HepG2 (cell line): Measurements from ENCODE around the gene PDHX. TPM values are rescaled to one million over a fixed set of nuclear protein-coding genes. Genes with fewer than 3 reads are reported as not detected.

Source experiments
- ATAC-seq: fragments of 200-7000 bp; cut with Tn5 transposase; 3 replicates; pipeline ENCODE4 v1.9.1; 2020; ENCODE audit warnings: mild to moderate bottlenecking, moderate library complexity
- BruUV-seq: library from RNA; stranded (reverse); fragments of 400-500 nt; replicated peaks from 2 replicates; lab custom pipeline; 2021; lab: Mats Ljungman, UMichigan
- CTCF ChIA-PET: fragments of 300-600 bp; formaldehyde crosslinking; extraction: SDS; loops from one replicate; lab custom pipeline; 2021; ENCODE audit warnings: low total read pairs, inconsistent platforms, low intra/inter-chr PET ratio; lab: Yijun Ruan, JAX
- POLR2A ChIA-PET: fragments of 350-600 bp; sonication (Branson Sonifier 250); formaldehyde crosslinking; loops from one replicate; lab custom pipeline; 2020; ENCODE audit warnings: antibody characterized with exemption, inconsistent platforms; lab: Yijun Ruan, JAX
- DNase-seq: peaks from one replicate; pipeline ENCODE4 v3.0.0-alpha.2; 2015; ENCODE audit warnings: low spot score
- FAIRE-seq: peaks from 3 replicates; lab custom pipeline; 2011; peaks lifted over from hg19 to GRCh38; lab: Jason Lieb, UNC
- H2AFZ ChIP-seq: one replicate; pipeline ENCODE4 v1.6.1; 2011; ENCODE audit warnings: low read length, inconsistent platforms
- H3K27ac ChIP-seq: fragments of 300-600 bp; 3 replicates; pipeline ENCODE4 v1.8.0; 2011; ENCODE audit warnings: mixed run types, mild to moderate bottlenecking, mixed read lengths, low read length, inconsistent platforms; ENCODE audit not compliant: insufficient read depth; ENCODE audit errors: extremely low read length
- H3K27me3 ChIP-seq, 2 experiments: fragments of 200-600 bp in 1 of 2; 2 replicates in 1 of 2; 3 replicates in 1 of 2; pipeline versions ENCODE4 v1.6.0 to v1.8.0; 2011; ENCODE audit warnings: low read length in 2 of 2, mild to moderate bottlenecking in 2 of 2, moderate library complexity in 2 of 2, inconsistent platforms in 1 of 2; ENCODE audit not compliant: insufficient read depth in 2 of 2, control insufficient read depth in 1 of 2
- H3K36me3 ChIP-seq, 2 experiments: fragments of 200-600 bp in 1 of 2; replicated peaks in 1 of 2; 2 replicates in 1 of 2; 3 replicates in 1 of 2; pipeline versions ENCODE4 v1.5.1 to v1.8.0; 2011; ENCODE audit warnings: low read length in 2 of 2, inconsistent platforms in 1 of 2; ENCODE audit not compliant: insufficient read depth in 2 of 2, control insufficient read depth in 1 of 2
- H3K4me1 ChIP-seq: 2 replicates; pipeline ENCODE4 v1.5.1; 2012; ENCODE audit warnings: low read length, inconsistent platforms; ENCODE audit not compliant: insufficient read depth
- H3K4me2 ChIP-seq: 2 replicates; pipeline ENCODE4 v1.6.0; 2011; ENCODE audit warnings: low read depth, low read length, inconsistent platforms
- H3K4me3 ChIP-seq, 3 experiments: fragments of 200-600 bp in 1 of 3; sonication (generic), shearing (Covaris generic) in 1 of 3; replicated peaks in 1 of 3; 2 replicates each; pipeline ENCODE4 v1.5.1; 2011 to 2016; ENCODE audit warnings: low read length in 3 of 3, inconsistent platforms in 2 of 3, low read depth in 2 of 3, mild to moderate bottlenecking in 2 of 3, control low read depth in 1 of 3, mixed read lengths in 1 of 3; ENCODE audit not compliant: insufficient read depth in 1 of 3
- H3K79me2 ChIP-seq: one replicate; pipeline ENCODE4 v1.6.1; 2011; ENCODE audit warnings: low read length, inconsistent platforms; ENCODE audit not compliant: insufficient read depth
- H3K9ac ChIP-seq: 2 replicates; pipeline ENCODE4 v1.6.0; 2011; ENCODE audit warnings: mild to moderate bottlenecking, low read depth, low read length, inconsistent platforms; ENCODE audit not compliant: insufficient read depth
- H3K9me3 ChIP-seq: 2 replicates; pipeline ENCODE4 v1.5.1; 2012; ENCODE audit warnings: mild to moderate bottlenecking, low read length
- H4K20me1 ChIP-seq: 2 replicates; pipeline ENCODE4 v1.6.0; 2011; ENCODE audit warnings: inconsistent platforms, mild to moderate bottlenecking, low read length, moderate library complexity; ENCODE audit not compliant: insufficient read depth
- CEBPB ChIP-seq: IDR thresholded peaks from 2 replicates; pipeline ENCODE4 v1.6.1; 2011; ENCODE audit warnings: low read depth, low read length, improper control_type of control experiment, borderline replicate concordance
- CEBPG ChIP-seq: IDR thresholded peaks from 2 replicates; pipeline ENCODE4 v1.6.1; 2016
- CREB1 ChIP-seq, 2 experiments: fragments of 450-650 bp in 1 of 2; IDR thresholded peaks; 2 replicates each; pipeline ENCODE4 v1.6.1; 2016 to 2017; ENCODE audit warnings: control low read depth in 1 of 2, mild to moderate bottlenecking in 1 of 2, missing compliant biosample characterization in 1 of 2, missing genetic modification characterization in 1 of 2
- FOXP1 ChIP-seq, 2 experiments: fragments of 450-650 bp in 1 of 2; IDR thresholded peaks; 2 replicates each; pipeline ENCODE4 v1.6.1; 2017 to 2018; ENCODE audit warnings: antibody characterized with exemption in 1 of 2
- GATAD2A ChIP-seq: IDR thresholded peaks from 2 replicates; pipeline ENCODE4 v1.6.1; 2016
- HNRNPL ChIP-seq: fragments of 200-400 bp; formaldehyde crosslinking; IDR thresholded peaks from 2 replicates; pipeline ENCODE4 v1.6.1; 2017; ENCODE audit warnings: mild to moderate bottlenecking, low read depth, low read length
- PITX1 ChIP-seq: sonication (generic); formaldehyde crosslinking; IDR thresholded peaks from 2 replicates; pipeline ENCODE4 v1.5.1; 2020; ENCODE audit warnings: mild to moderate bottlenecking, missing genetic modification reagents
- SALL2 ChIP-seq: sonication (generic); formaldehyde crosslinking; IDR thresholded peaks from 2 replicates; pipeline ENCODE4 v1.8.1; 2023; ENCODE audit warnings: mild to moderate bottlenecking, missing genetic modification reagents, inconsistent platforms
- ZNF138 ChIP-seq: sonication (generic); formaldehyde crosslinking; IDR thresholded peaks from 2 replicates; pipeline ENCODE4 v1.5.0; 2020; ENCODE audit warnings: mild to moderate bottlenecking, low read depth, missing genetic modification reagents
- ZNF644 ChIP-seq: IDR thresholded peaks from 2 replicates; pipeline ENCODE4 v1.6.1; 2016; ENCODE audit warnings: low read depth
- ZNF75D ChIP-seq: sonication (generic); formaldehyde crosslinking; IDR thresholded peaks from 2 replicates; pipeline ENCODE4 v1.8.1; 2023; ENCODE audit warnings: missing genetic modification reagents, mild to moderate bottlenecking, borderline replicate concordance
- ZNF83 ChIP-seq: sonication (generic); formaldehyde crosslinking; IDR thresholded peaks from 2 replicates; pipeline ENCODE4 v1.4.0; 2020; ENCODE audit warnings: missing genetic modification reagents, mild to moderate bottlenecking, borderline replicate concordance
- WGBS: methylation state at CpG from one replicate; pipeline ENCODE4 v1.1.6; 2017; ENCODE audit warnings: low lambda C conversion rate; 5-methylcytosine and 5-hydroxymethylcytosine counted together
- in situ Hi-C: cut with HindIII; loops from 2 replicates; pipeline ENCODE4 v1.10.0; 2017; ENCODE audit warnings: low pct_unique_long_range_greater_than_20kb; ENCODE audit not compliant: extremely low pct_ligation_motif_present
- intact Hi-C: fragments of 100-400 bp; cut with micrococcal nuclease; formaldehyde crosslinking; loops from one replicate; pipeline ENCODE4 v1.10.0; 2022; ENCODE audit not compliant: unreplicated experiment
- polyA plus RNA-seq, 8 experiments: library from polyadenylated mRNA; depleted of rRNA in 3 of 8; stranded (reverse) in 7 of 8; unstranded in 1 of 8; fragments of >200 nt; fragmentation: Illumina TruSeq in 4 of 8; extraction: Trizol in 4 of 8; gene quantifications; 2 replicates each; pipeline versions ENCODE4 v1.2.1 to v1.2.3, GENCODE V29; 2011 to 2016; ENCODE audit warnings: low read depth in 4 of 8, missing spikeins in 1 of 8, mixed read lengths in 1 of 8; ENCODE audit not compliant: insufficient read depth in 1 of 8
- total RNA-seq, 5 experiments: library from RNA; depleted of rRNA; stranded (reverse); fragments of >200 nt; fragmentation: Illumina TruSeq; extraction: Trizol; gene quantifications; 2 replicates each; pipeline ENCODE4 v1.2.3, GENCODE V29; 2016; ENCODE audit warnings: low read depth in 1 of 5
- TF ChIP-seq, protein P1 (sequence below): IDR thresholded peaks from 2 replicates; pipeline ENCODE4 v1.4.0; 2020; ENCODE audit warnings: mild to moderate bottlenecking, missing genetic modification reagents
- TF ChIP-seq, protein P2 (sequence below): sonication (generic); formaldehyde crosslinking; IDR thresholded peaks from 2 replicates; pipeline ENCODE4 v1.8.0; 2022; ENCODE audit warnings: low read depth, missing genetic modification reagents

PDHX gene
- total and polyA plus RNA-seq, 2 of the 13 experiments (the other 11 are each of a cell fraction or from before 2014, with no cell fraction given): 41.0 to 73.8 TPM

DNA sequence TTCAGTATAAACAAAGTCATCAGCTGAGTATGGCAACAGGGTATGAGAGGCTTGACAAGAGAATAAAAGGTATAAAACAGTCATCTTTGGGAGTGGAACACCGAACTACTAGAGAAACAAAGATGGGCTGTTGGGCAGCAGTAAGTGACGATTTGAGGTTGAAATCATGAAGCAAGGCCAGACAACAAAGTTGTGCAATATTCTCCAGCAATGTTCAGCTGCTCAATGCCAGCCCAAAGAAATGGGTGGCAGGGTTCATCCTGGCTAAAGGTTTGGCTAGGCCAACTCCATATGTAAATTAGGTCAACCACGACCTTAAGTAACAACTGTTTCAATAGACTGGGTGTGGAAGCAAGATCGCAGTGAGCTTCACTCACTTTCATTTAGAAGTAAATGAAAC is 6.5 kb upstream of the PDHX start:
- DNase-seq: no peak
- POLR2A ChIA-PET: interaction anchor here (0.9 kb wide), 1 partner anchor 20 kb away, joined by 3 read pairs; no protein-coding TSS in a partner anchor

More for the DNA sequence above, 6.5 kb upstream of the PDHX start:
- intact Hi-C loops (no loop called here), in situ Hi-C loops (loop anchor here (25.0 kb wide), 1 partner anchor 748 kb away; no protein-coding TSS in a partner anchor)
- no TSS peak for BruUV-seq
- TF ChIP-seq ZNF75D (no peak), ZNF644 (CRISPR knock-in tag) (peak; percentile 73; the same call in 1 of the 2 replicates), CEBPB (peak; percentile 97), ZNF138 (CRISPR knock-in tag) (no peak), CEBPG (CRISPR knock-in tag) (peak; percentile 82), CREB1 (IDR thresholded peaks at IDR 0.05) (no peak), CREB1 (CRISPR knock-in tag; IDR thresholded peaks at IDR 0.05) (no peak), SALL2 (CRISPR knock-in tag) (no peak), HNRNPL (no peak), FOXP1 (IDR thresholded peaks at IDR 0.05) (no peak), FOXP1 (CRISPR knock-in tag; IDR thresholded peaks at IDR 0.05) (peak; percentile 50; the same call in 1 of the 2 replicates), GATAD2A (peak; percentile 57), ZNF83 (CRISPR knock-in tag) (no peak), PITX1 (CRISPR knock-in tag) (no peak)
- TF ChIP-seq, protein P1, sequence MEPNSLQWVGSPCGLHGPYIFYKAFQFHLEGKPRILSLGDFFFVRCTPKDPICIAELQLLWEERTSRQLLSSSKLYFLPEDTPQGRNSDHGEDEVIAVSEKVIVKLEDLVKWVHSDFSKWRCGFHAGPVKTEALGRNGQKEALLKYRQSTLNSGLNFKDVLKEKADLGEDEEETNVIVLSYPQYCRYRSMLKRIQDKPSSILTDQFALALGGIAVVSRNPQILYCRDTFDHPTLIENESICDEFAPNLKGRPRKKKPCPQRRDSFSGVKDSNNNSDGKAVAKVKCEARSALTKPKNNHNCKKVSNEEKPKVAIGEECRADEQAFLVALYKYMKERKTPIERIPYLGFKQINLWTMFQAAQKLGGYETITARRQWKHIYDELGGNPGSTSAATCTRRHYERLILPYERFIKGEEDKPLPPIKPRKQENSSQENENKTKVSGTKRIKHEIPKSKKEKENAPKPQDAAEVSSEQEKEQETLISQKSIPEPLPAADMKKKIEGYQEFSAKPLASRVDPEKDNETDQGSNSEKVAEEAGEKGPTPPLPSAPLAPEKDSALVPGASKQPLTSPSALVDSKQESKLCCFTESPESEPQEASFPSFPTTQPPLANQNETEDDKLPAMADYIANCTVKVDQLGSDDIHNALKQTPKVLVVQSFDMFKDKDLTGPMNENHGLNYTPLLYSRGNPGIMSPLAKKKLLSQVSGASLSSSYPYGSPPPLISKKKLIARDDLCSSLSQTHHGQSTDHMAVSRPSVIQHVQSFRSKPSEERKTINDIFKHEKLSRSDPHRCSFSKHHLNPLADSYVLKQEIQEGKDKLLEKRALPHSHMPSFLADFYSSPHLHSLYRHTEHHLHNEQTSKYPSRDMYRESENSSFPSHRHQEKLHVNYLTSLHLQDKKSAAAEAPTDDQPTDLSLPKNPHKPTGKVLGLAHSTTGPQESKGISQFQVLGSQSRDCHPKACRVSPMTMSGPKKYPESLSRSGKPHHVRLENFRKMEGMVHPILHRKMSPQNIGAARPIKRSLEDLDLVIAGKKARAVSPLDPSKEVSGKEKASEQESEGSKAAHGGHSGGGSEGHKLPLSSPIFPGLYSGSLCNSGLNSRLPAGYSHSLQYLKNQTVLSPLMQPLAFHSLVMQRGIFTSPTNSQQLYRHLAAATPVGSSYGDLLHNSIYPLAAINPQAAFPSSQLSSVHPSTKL (CRISPR knock-in tag): peak; percentile 47; the same call in 1 of the 2 replicates
- TF ChIP-seq, protein P2, sequence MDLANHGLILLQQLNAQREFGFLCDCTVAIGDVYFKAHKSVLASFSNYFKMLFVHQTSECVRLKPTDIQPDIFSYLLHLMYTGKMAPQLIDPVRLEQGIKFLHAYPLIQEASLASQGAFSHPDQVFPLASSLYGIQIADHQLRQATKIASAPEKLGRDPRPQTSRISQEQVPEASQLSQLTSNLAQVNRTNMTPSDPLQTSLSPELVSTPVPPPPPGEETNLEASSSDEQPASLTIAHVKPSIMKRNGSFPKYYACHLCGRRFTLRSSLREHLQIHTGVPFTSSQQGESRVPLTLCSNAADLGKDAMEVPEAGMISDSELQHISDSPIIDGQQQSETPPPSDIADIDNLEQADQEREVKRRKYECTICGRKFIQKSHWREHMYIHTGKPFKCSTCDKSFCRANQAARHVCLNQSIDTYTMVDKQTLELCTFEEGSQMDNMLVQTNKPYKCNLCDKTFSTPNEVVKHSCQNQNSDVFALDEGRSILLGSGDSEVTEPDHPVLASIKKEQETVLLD (CRISPR knock-in tag): no peak
- CTCF ChIA-PET: no interaction called here
- no peak overlapping the region for H3K9ac ChIP-seq
- no peaks in the 10 kb centered on the region for H3K27me3 ChIP-seq
- H3K27ac ChIP-seq: no peak overlapping the region
- FAIRE-seq (peak; percentile 32), ATAC-seq (no peak; the same call in 2 of the 3 replicates)
- no peaks in the 10 kb centered on the region for H3K36me3 ChIP-seq
- H4K20me1 ChIP-seq: no peaks in the 10 kb centered on the region
- H3K4me2 ChIP-seq: peak overlapping the region; percentile 45
- peaks cover 55% of the 10 kb centered on the region for H3K4me1 ChIP-seq
- WGBS: 51% methylated on average over 4 of the region's 4 CpGs
- H2AFZ ChIP-seq: no peak overlapping the region
- peaks cover under 1% of the 10 kb centered on the region for H3K79me2 ChIP-seq
- H3K9me3 ChIP-seq: no peaks in the 10 kb centered on the region
- no peak overlapping the region for H3K4me3 ChIP-seq
